GM18951 (cell line): Measurements from ENCODE around the gene CARMIL3.

Experiments
- POLR2A ChIP-seq: IDR thresholded peaks from 4 replicates; pipeline ENCODE4 v1.6.1; 2011; ENCODE audit warnings: mild to moderate bottlenecking; ENCODE audit not compliant: insufficient read length, insufficient read depth; ENCODE audit errors: extremely low read depth
- in situ Hi-C: fragments of 300-500 bp; cut with MboI; formaldehyde crosslinking; loops from one replicate; pipeline ENCODE4 v1.12.0; 2022; ENCODE audit warnings: low sequenced_read_pairs, mixed read lengths, inconsistent platforms; ENCODE audit not compliant: unreplicated experiment

The CARMIL3 gene

GRCh38 chr14:24082411-24083080, 30.7 kb downstream of the CARMIL3 start:
- in situ Hi-C loops: loop anchor here (25.0 kb wide), 1 partner anchor 95 kb away; the partner anchor contains the start of gene DHRS4L2

GRCh38 chr14:24083462-24083861, 31.7 kb downstream of the CARMIL3 start:
- no peak for TF ChIP-seq POLR2A
- in situ Hi-C loops: loop anchor here (25.0 kb wide), 1 partner anchor 96 kb away; the partner anchor contains the start of gene DHRS4L2

More at GRCh38 chr14:24082411-24083080, 30.7 kb downstream of the CARMIL3 start:
- TF ChIP-seq POLR2A: no peak

- in situ Hi-C loops: loop anchor here (25.0 kb wide), 1 partner anchor 97 kb away; the partner anchor contains the start of gene DHRS4L2
- TF ChIP-seq POLR2A: no peak
These were observed 32.6 kb downstream of the CARMIL3 start for GRCh38 chr14:24084440-24084839.

- TF ChIP-seq POLR2A: no peak
- in situ Hi-C loops: loop anchor here (25.0 kb wide), 1 partner anchor 98 kb away; the partner anchor contains the start of gene DHRS4L2
These were observed 33.4 kb downstream of the CARMIL3 start for GRCh38 chr14:24085215-24085614.

GRCh38 chr14:24086193-24086955, 34.6 kb downstream of the CARMIL3 start:
- in situ Hi-C loops: loop anchor here (25.0 kb wide), 1 partner anchor 99 kb away; the partner anchor contains the start of gene DHRS4L2
- no peak for TF ChIP-seq POLR2A

GRCh38 chr14:24087004-24087403, 35.2 kb downstream of the CARMIL3 start:
- in situ Hi-C loops: loop anchor here (25.0 kb wide), 1 partner anchor 100 kb away; the partner anchor contains the start of gene DHRS4L2
- no peak for TF ChIP-seq POLR2A

- in situ Hi-C loops: loop anchor here (25.0 kb wide), 1 partner anchor 101 kb away; the partner anchor contains the start of gene DHRS4L2
- TF ChIP-seq POLR2A: no peak
These were observed 36.3 kb downstream of the CARMIL3 start for GRCh38 chr14:24088095-24088494.

GRCh38 chr14:24089890-24090289, 38.1 kb downstream of the CARMIL3 start:
- in situ Hi-C loops: loop anchor here (25.0 kb wide), 1 partner anchor 103 kb away; the partner anchor contains the start of gene DHRS4L2
- TF ChIP-seq POLR2A: no peak

- TF ChIP-seq POLR2A: no peak
- in situ Hi-C loops: loop anchor here (25.0 kb wide), 1 partner anchor 105 kb away; the partner anchor contains the start of gene DHRS4L2
These were observed 40.3 kb downstream of the CARMIL3 start for GRCh38 chr14:24092110-24092504.

GRCh38 chr14:24092505-24093206, 40.8 kb downstream of the CARMIL3 start:
- no peak for TF ChIP-seq POLR2A
- in situ Hi-C loops: loop anchor here (25.0 kb wide), 1 partner anchor 105 kb away; the partner anchor contains the start of gene DHRS4L2

GRCh38 chr14:24093207-24093900, 41.5 kb downstream of the CARMIL3 start:
- in situ Hi-C loops: loop anchor here (25.0 kb wide), 1 partner anchor 106 kb away; the partner anchor contains the start of gene DHRS4L2
- no peak for TF ChIP-seq POLR2A

GRCh38 chr14:24093901-24094840, 42.4 kb downstream of the CARMIL3 start, which contains the start of gene PCK2:
PCK2 (plus strand) TSS chr14:24094311; CDS start chr14:24094406, 95 bp downstream.
- TF ChIP-seq POLR2A: peak; percentile 98
- in situ Hi-C loops: loop anchor here (25.0 kb wide), 1 partner anchor 107 kb away; the partner anchor contains the start of gene DHRS4L2
